PC-3 (cell line): ENCODE data around the gene SKIC2. TPM values are rescaled to one million over a fixed set of nuclear protein-coding genes. Genes with fewer than 3 reads are reported as not detected.

ENCODE experiments used
- ATAC-seq: fragments of 200-7000 bp; cut with Tn5 transposase; 2 replicates; pipeline ENCODE4 v1.9.1; 2020; ENCODE audit warnings: mild to moderate bottlenecking, moderate library complexity
- BruUV-seq: library from RNA; stranded (reverse); fragments of 400-500 nt; replicated peaks from 2 replicates; lab custom pipeline; 2021; lab: Mats Ljungman, UMichigan
- CTCF ChIA-PET: fragments of 300-600 bp; sonication (Branson Sonifier 250); formaldehyde crosslinking; loops from one replicate; lab custom pipeline; 2022; ENCODE audit warnings: antibody characterized with exemption; lab: Charles Lee
- POLR2A ChIA-PET: fragments of 300-600 bp; sonication (Branson Sonifier 250); formaldehyde crosslinking; loops from one replicate; lab custom pipeline; 2022; ENCODE audit warnings: antibody characterized with exemption; ENCODE audit not compliant: unreplicated experiment; lab: Charles Lee
- DNase-seq: peaks from one replicate; pipeline ENCODE4 v3.0.0-alpha.2; 2015
- H2AFZ ChIP-seq: fragments of 300-600 bp; sonication (generic); 2 replicates; pipeline ENCODE4 v1.6.0; 2016; ENCODE audit warnings: antibody characterized with exemption, low read length
- H3F3A ChIP-seq: fragments of 300-600 bp; sonication (generic); one replicate; pipeline ENCODE4 v1.6.0; 2017; ENCODE audit warnings: antibody characterized with exemption, low read length, control low read depth, mild to moderate bottlenecking; ENCODE audit not compliant: unreplicated experiment
- H3K27ac ChIP-seq: fragments of 300-600 bp; sonication (generic); 2 replicates; pipeline ENCODE4 v1.5.1; 2016; ENCODE audit warnings: mild to moderate bottlenecking, low read length
- H3K27me3 ChIP-seq: fragments of 300-600 bp; sonication (generic); 2 replicates; pipeline ENCODE4 v1.6.1; 2016; ENCODE audit warnings: low read length, mixed read lengths
- H3K36me3 ChIP-seq: fragments of 300-600 bp; sonication (generic); 2 replicates; pipeline ENCODE4 v1.6.1; 2016; ENCODE audit warnings: low read depth, mixed run types, low read length, mixed read lengths
- H3K4me1 ChIP-seq: fragments of 300-600 bp; sonication (generic); 2 replicates; pipeline ENCODE4 v1.5.1; 2016; ENCODE audit warnings: low read length; ENCODE audit not compliant: insufficient read depth
- H3K4me2 ChIP-seq: fragments of 300-600 bp; sonication (generic); 2 replicates; pipeline ENCODE4 v1.6.0; 2016; ENCODE audit warnings: low read length
- H3K4me3 ChIP-seq: fragments of 300-600 bp; sonication (generic); 2 replicates; pipeline ENCODE4 v1.5.1; 2016; ENCODE audit warnings: mild to moderate bottlenecking, low read length, mixed read lengths
- H3K79me2 ChIP-seq: fragments of 300-600 bp; sonication (generic); 2 replicates; pipeline ENCODE4 v1.6.1; 2017; ENCODE audit warnings: low read length, mixed read lengths
- H3K9ac ChIP-seq: fragments of 300-600 bp; sonication (generic); 2 replicates; pipeline ENCODE4 v1.6.0; 2016; ENCODE audit warnings: mild to moderate bottlenecking, low read length
- H3K9me2 ChIP-seq: fragments of 300-600 bp; sonication (generic); replicated peaks from 2 replicates; pipeline ENCODE4 v1.6.1; 2016; ENCODE audit warnings: mixed run types, low read length, mixed read lengths
- H3K9me3 ChIP-seq: fragments of 300-600 bp; sonication (generic); 2 replicates; pipeline ENCODE4 v1.6.1; 2016; ENCODE audit warnings: low read length, mixed read lengths
- H4K20me1 ChIP-seq: fragments of 300-600 bp; sonication (generic); 2 replicates; pipeline ENCODE4 v1.6.1; 2016; ENCODE audit warnings: low read length, mixed read lengths
- EZH2 ChIP-seq: fragments of 300-600 bp; sonication (generic); IDR thresholded peaks from one replicate; pipeline ENCODE4 v1.6.1; 2017; ENCODE audit warnings: antibody characterized with exemption, mild to moderate bottlenecking, low read length; ENCODE audit not compliant: unreplicated experiment
- EZH2phosphoT487 ChIP-seq: fragments of 300-600 bp; sonication (generic); IDR thresholded peaks from 2 replicates; pipeline ENCODE4 v1.6.1; 2018; ENCODE audit warnings: mild to moderate bottlenecking, antibody characterized with exemption, low read length, borderline replicate concordance
- intact Hi-C: fragments of 100-400 bp; cut with micrococcal nuclease; formaldehyde crosslinking; loops from 2 replicates; pipeline ENCODE4 v1.9.0; 2023
- total RNA-seq: library from RNA; depleted of rRNA; stranded (reverse); fragments of >200 nt; gene quantifications from 2 replicates; pipeline ENCODE4 v1.2.3, GENCODE V29; 2014
- TF ChIP-seq, protein P1 (sequence below): fragments of 300-600 bp; sonication (generic); conservative IDR thresholded peaks from 2 replicates; pipeline ENCODE4 v1.5.1; 2017; ENCODE audit warnings: antibody characterized with exemption, low read depth, mild to moderate bottlenecking, low read length

Gene SKIC2
- total RNA-seq, 1 experiment from 2014 or later: 81.9 TPM

DNA sequence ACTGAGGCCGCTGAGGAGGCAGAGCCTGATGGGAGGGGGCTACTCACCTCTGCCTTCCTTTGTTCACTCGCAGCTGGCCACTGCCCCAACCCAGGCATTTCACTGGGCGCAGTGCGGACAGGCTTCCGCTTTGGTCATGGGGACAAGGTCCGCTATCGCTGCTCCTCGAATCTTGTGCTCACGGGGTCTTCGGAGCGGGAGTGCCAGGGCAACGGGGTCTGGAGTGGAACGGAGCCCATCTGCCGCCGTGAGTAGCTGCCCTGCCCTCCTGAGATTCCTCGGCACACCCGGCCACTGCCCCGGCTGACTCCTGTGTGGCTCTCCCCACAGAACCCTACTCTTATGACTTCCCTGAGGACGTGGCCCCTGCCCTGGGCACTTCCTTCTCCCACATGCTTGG lies 25.4 kb upstream of the SKIC2 start:
- H3K79me2 ChIP-seq: no peaks in the 10 kb centered on the region
- H3K9me3 ChIP-seq: no peaks in the 10 kb centered on the region
- H3K27ac ChIP-seq: no peak overlapping the region
- ChIA-PET POLR2A (no interaction called here), CTCF (no interaction called here)
- H3K4me3 ChIP-seq: no peak overlapping the region
- no peak for DNase-seq
- no peak for ATAC-seq
- H3K4me2 ChIP-seq: no peak overlapping the region
- no peaks in the 10 kb centered on the region for H3K9me2 ChIP-seq
- no peak for TF ChIP-seq EZH2
- TF ChIP-seq, protein P1, sequence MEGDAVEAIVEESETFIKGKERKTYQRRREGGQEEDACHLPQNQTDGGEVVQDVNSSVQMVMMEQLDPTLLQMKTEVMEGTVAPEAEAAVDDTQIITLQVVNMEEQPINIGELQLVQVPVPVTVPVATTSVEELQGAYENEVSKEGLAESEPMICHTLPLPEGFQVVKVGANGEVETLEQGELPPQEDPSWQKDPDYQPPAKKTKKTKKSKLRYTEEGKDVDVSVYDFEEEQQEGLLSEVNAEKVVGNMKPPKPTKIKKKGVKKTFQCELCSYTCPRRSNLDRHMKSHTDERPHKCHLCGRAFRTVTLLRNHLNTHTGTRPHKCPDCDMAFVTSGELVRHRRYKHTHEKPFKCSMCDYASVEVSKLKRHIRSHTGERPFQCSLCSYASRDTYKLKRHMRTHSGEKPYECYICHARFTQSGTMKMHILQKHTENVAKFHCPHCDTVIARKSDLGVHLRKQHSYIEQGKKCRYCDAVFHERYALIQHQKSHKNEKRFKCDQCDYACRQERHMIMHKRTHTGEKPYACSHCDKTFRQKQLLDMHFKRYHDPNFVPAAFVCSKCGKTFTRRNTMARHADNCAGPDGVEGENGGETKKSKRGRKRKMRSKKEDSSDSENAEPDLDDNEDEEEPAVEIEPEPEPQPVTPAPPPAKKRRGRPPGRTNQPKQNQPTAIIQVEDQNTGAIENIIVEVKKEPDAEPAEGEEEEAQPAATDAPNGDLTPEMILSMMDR: no peak
- TF ChIP-seq EZH2phosphoT487: no peak
- H3F3A ChIP-seq: no peaks in the 10 kb centered on the region
- no peaks in the 10 kb centered on the region for H3K4me1 ChIP-seq
- no peaks in the 10 kb centered on the region for H3K36me3 ChIP-seq
- intact Hi-C loops: no loop called here
- no peak overlapping the region for H2AFZ ChIP-seq
- no peaks in the 10 kb centered on the region for H4K20me1 ChIP-seq
- no TSS peak for BruUV-seq
- H3K9ac ChIP-seq: no peak overlapping the region
- H3K27me3 ChIP-seq: no peaks in the 10 kb centered on the region

DNA sequence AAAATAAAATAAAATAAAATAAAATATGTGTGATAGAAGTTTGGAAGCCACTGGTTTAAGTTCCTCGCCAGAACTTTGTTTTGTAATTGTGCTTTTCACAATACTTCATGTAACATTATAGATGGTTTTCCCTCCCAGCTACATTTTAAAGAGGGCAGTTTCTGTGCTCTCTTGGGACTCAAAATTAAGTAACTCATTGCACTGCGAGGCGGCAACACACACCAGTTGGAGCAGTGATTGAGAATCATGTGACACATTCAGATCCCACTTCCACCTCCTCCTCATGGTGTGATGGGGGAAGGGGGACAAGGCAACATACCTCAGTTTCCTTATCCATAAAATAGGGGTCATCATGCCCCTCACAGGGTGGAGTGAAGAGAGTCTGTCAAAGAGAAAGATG lies 24.0 kb upstream of the SKIC2 start:
- intact Hi-C loops: no loop called here
- Histone ChIP-seq H2AFZ (no peak overlapping the region), H4K20me1 (no peaks in the 10 kb centered on the region), H3K4me1 (peaks cover 1% of the 10 kb centered on the region; the same call in 1 of the 2 replicates), H3K36me3 (no peaks in the 10 kb centered on the region), H3K79me2 (no peaks in the 10 kb centered on the region), H3K4me2 (no peak overlapping the region), H3K27ac (no peak overlapping the region), H3K9me2 (no peaks in the 10 kb centered on the region), H3K27me3 (no peaks in the 10 kb centered on the region), H3K9ac (no peak overlapping the region), H3K4me3 (no peak overlapping the region), H3K9me3 (no peaks in the 10 kb centered on the region), H3F3A (no peaks in the 10 kb centered on the region)
- ATAC-seq (no peak), DNase-seq (no peak)
- ChIA-PET POLR2A (no interaction called here), CTCF (no interaction called here)
- BruUV-seq: no TSS peak
- TF ChIP-seq, protein P1: no peak

DNA sequence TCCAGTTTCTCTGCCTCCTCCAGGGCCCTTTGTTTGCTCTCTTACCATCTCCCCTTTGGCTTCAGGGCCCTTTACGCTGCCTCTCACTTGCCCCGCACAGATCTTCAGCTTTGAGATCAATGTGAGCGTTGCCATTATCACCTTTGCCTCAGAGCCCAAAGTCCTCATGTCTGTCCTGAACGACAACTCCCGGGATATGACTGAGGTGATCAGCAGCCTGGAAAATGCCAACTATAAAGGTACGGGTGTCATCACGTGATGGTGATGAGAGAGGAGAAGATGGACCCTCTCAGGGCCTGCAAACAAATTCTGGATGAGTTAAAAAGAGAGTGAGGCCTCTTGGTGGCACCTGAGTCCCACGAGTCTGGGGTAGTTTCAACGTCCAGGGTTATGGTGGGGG lies 23.2 kb upstream of the SKIC2 start:
- Histone ChIP-seq H3K79me2 (no peaks in the 10 kb centered on the region), H3K4me3 (no peak overlapping the region), H3K9me3 (no peaks in the 10 kb centered on the region), H3K9ac (no peak overlapping the region), H4K20me1 (no peaks in the 10 kb centered on the region), H3K4me2 (no peak overlapping the region), H3K4me1 (peaks cover 5% of the 10 kb centered on the region; the same call in 1 of the 2 replicates), H3K27ac (no peak overlapping the region), H3F3A (no peaks in the 10 kb centered on the region), H3K36me3 (no peaks in the 10 kb centered on the region), H3K9me2 (no peaks in the 10 kb centered on the region), H3K27me3 (no peaks in the 10 kb centered on the region), H2AFZ (no peak overlapping the region)
- BruUV-seq: no TSS peak
- ATAC-seq (no peak), DNase-seq (no peak)
- TF ChIP-seq EZH2phosphoT487: no peak
- TF ChIP-seq, protein P1: no peak
- TF ChIP-seq EZH2: no peak
- CTCF ChIA-PET: no interaction called here
- POLR2A ChIA-PET: no interaction called here
- intact Hi-C loops: no loop called here
